Stimulated activated CD4-positive, alpha-beta T cell treated with anti-CD3 and anti-CD28 coated beads, Interleukin-15, amount 100 ng/mL, for 24 hours (primary cell): ENCODE results near the gene SLC45A1.

ENCODE experiments used
- DNase-seq: peaks from one replicate; pipeline ENCODE4 v3.0.0-alpha.2; 2020

The SLC45A1 gene

DNA sequence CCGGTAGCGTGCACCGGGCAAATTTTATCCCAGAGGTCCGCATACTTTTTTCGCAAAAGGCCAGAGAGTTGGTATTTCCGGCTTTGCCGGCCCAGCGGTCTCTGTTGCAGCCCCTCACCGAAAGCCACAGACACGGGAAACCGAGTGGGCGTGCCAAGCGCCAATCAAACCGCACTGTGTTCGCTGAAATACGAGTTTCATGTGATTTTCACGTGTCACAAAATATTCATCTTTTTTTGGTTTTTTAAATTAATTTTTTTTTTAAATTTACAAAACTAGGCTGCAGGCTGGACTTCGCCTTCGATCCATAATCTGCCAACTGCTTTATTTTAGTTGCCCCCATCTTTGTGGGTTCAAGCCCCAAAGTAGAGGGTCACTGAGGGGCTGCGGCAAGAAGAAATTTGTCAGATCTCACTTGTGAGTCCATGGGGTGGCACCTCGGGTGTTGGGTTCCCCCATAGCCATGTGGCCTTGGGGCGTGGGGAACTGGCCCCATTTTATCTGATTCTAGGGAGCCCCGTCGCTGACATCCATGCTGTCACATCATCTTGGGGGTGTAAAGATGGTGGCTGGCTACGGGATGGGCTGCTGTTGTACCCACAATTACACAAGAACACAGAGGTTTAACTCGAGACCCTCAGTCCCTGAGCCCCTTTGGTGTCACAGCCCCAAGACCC lies 20.8 kb downstream of the SLC45A1 start:
- no peak for DNase-seq

DNA sequence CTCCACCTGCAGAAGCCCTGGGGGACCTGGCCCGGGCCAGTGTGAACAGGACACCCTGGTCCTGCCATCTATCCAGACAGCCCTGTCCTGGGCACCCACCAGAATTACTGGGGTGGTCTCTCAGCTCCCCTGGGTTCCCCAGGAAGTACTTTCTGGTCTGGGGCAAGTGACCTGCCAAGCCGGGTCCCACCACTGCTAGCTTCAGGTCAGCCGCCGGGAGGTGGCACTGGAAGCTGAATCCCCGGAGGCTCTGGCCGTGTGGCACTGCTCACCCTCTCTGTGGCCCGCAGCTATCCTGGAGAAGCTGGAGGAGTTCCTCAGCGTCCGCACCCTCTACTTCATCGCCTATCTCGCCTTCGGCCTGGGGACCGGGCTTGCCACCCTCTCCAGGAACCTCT lies 21.3 kb downstream of the SLC45A1 start:
- no peak for DNase-seq

GRCh38 chr1:8340448-8340847 lies 22.5 kb downstream of the SLC45A1 start:
- DNase-seq, result no peak

DNA sequence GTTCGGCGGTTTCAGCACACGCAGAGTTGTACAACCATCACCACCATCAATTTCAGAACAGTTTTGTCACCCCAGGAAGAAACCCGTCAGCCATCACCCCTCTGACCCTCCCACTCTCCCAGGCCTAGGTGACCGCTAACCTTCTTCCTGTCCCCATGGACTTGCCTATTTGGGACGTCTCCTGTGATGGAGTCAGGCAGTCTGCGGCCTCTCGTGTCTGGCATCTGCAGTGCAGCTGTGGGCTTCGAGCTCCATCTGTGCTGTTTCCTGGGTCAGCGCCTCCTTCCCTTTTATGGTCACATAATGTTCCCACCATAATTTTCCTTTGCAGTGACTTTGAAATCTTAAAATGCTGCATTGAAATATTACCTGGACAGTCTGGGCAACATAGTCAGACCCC lies 24.4 kb downstream of the SLC45A1 start:
- no peak for DNase-seq

DNA sequence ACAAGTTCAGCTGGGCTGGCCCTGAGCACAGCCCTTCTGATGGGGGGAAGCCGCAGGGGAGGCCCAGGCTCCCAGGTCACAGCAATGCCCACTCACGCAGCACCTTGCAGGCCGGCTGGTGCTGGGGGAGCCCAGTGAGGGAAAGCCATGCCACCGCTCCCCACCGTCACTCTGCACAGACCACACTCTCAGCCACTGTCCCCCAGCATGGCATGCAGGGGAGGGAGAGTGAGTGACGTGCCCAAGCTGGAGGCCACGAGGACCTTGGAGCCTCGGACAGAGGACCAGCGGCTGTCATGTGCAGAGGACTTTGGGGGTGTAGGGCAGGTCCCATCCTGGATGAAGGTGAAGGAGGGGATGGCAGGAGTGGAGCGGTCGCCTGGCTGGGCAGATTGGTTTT lies 25.1 kb downstream of the SLC45A1 start:
- DNase-seq, result no peak

DNA sequence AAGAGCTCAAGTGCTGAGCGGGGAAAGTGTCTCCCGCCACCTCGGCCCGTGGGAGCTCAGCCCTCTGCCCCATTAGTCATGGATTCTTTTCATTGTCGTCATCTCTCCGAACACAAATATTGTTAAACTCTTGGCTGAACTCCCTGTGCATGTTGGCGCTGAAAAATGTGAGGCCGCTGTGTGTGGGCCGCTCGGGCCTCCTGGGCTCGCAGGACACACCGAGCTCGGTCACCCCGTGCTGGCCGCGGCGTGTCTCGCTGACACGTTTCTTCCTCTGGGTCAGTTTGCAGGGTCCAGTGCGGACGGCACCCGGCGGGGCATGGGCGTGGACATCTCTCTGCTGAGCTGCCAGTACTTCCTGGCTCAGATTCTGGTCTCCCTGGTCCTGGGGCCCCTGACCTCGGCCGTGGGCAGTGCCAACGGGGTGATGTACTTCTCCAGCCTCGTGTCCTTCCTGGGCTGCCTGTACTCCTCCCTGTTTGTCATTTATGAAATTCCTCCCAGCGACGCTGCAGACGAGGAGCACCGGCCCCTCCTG lies 25.6 kb downstream of the SLC45A1 start:
- no peak for DNase-seq

- no peak for DNase-seq
Observed at GRCh38 chr1:8344893-8345507, 27.1 kb downstream of the SLC45A1 start.

DNA sequence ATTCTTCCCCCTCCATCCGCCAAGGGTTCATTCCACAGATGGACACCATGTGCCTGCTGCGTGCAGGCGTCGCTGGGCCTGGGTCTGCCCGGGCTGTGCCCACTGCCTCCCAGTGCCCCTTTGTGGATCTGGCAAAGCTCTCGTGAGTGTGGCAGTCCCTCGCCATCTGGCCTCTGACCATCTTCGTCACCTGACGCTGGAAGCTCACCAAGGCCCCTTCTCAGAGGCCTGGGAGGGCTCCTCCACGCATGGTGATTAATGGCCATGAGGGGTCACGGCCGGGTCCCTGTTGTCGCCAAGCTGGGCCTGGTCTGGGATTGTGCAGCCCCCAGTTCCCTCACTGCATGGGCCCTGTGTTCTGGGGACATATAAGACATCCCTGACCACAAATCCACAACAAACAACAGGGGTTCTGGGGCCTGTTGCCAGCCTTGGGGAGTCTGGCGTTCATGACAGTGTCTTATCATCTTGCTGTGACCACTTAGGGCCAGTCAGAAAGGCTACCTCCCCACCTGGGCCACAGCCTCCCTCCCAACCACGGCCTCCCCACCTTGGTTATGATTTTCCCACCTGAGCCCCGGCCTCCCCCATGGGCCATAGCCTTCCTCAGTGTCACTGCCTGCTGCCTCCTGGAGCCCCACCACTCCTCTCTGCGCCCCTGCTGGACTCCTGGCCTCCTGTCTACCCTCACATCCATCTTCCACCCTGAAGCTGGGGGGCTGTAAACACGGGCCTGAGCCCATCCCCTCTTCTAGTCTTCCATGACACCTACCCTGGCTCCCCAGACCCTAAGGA lies 27.9 kb downstream of the SLC45A1 start:
- DNase-seq, result no peak

GRCh38 chr1:8347635-8348034 lies 29.7 kb downstream of the SLC45A1 start:
- DNase-seq, result no peak

DNA sequence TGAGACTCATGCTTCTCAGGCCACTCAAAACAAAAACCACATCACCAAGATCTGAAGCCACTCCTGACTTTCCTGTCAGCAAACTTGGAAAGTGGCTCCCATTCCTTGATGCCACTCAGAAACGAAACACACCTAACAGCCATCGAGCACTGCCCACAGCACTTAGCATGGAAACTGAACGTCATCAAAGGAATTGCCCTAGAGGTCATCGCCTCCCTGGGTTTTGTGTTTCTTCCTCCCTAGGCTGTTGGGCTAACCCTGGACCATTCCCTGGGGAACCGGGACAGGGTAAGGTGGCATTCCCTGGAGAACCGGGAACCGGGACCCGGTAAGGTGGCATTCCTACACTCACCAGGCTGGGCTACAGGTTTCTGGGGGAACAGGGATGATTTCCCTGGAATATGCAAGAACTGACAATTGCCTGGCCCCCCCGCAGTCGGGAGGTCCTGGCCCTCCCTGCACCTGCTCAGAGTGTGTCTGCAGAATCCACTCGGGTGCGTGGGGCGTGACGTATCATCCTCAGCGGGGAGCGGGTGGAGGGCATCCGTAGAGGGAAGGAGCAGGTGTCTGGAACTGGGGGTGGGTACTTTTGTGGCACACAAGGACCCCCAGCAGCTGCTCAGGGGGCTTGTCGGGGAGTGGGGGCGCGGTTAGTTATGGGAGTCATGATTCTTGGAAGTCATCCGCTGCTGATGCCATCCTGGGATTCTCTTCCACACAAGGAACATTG lies 30.3 kb downstream of the SLC45A1 start:
- DNase-seq, result no peak

DNA sequence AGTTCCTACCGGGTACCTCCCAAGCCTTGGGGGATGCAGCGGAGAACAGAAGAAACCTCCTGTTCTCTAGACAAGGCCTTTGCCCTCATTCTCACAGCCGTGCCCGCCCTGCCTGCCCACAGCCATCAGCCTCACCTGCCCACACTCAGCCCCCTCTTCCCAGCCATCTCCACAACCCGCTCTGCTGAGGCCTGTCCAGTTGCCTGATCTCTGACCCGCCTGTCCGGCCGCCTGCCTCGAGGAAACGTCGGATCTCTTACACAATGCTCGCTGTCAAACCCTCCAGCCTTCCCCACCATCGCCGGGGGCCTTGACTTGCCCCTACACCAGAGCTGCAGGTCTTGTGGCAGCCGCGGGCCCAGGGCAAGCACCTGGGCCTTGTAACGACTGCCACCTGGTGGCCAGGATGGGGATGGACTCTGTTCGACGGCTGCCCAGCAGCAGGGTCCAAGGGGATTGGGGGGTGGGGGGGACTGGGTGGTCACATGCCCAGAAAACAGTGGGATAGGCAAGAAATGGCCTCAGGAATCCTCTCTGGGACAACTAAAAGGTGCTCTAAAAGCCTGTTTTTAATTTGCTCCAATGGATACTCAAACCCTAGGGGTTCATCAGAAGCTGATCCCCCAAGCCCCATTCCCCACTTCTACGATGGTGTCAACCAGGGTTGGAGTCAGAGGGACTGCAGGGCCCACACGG lies 31.0 kb downstream of the SLC45A1 start:
- DNase-seq, result peak; percentile 76

- no peak for DNase-seq
Observed at GRCh38 chr1:8349473-8349865, 31.6 kb downstream of the SLC45A1 start.

DNA sequence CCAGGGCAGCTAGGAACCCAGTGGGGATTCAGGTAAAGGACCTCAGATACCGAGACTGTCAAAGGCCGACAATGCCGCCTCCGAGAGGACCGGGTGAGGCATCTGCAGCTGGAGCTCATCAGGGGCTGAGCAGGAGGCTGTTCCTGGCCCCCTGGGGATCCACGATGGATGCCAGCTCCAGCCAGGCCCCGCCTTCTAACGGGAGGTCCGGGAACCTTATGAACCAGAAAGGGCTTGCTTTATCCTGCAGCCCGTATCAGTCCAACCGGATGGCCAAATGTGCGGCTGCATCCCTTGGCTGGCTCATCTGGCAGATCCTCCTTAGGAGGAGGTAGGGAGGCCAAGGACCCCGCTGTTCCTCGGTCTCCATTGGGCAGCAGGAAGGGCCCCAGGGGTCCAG lies 32.0 kb downstream of the SLC45A1 start:
- DNase-seq, result no peak

- no peak for DNase-seq
Observed at GRCh38 chr1:8350914-8351684, 33.2 kb downstream of the SLC45A1 start.

GRCh38 chr1:8351693-8352470 lies 34.0 kb downstream of the SLC45A1 start:
- peak; percentile 32 for DNase-seq

- DNase-seq, result no peak
Observed at GRCh38 chr1:8352471-8352845, 34.5 kb downstream of the SLC45A1 start.

DNA sequence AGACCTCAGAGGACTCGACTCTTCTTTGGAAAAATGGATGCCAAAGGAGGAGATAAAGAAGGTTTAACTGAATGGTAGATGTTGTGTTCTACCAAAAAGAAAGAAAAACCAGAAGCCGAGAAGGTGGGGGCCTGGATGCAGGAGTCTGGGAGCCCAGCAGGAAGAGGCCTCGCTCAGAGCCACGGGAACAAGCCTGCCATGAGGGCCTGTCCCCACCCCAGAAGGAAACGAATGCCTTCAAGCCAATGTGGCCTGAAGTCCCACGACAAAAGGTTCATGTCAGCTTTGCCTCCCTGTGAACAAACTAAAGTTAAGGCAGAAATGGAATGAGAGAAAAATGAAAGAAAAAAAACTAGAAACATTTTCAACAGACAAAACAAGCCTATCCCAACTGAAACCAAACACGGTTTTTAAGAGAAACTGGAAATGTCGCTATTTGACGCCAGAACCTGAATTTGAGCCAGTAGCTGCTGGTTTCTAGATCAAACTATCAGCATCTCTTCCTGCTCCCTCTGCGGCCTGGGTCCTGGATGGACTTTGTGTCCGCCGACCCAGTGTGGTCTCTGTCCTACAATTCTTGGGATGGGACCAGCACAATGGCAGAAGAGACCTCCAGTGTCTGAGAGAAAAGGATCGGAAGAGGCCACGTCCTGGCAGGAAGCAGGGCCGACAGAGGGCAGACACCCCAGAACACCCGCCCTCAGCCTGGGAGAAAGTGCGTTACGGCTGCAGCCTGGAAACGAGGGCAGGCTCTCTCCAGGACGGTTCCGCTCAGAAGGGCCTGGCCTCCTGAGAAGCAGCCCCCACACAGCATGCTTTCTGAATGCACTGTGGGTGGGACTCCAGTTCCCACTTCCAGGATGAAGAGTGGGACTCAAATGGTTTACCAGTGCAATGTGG lies 35.2 kb downstream of the SLC45A1 start:
- DNase-seq, result no peak

DNA sequence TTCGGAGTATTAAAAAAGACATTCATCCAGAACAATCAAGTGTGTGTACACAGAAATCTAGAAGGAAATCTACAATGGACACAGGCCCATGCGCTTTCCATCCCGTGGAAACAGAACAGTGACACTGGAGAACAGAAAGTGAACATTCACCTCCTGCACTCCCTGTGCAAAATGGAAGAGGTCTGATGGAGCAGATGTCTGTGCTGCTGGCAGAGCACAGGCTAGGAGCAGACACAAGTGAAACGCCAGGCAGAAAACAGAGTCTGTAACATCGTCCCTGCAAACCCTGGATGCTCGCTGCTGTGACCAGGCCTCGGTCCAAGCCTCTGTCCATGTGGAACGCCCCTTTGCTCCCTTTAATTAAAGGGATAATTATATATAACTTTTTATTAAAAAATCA lies 36.1 kb downstream of the SLC45A1 start:
- DNase-seq, result no peak

DNA sequence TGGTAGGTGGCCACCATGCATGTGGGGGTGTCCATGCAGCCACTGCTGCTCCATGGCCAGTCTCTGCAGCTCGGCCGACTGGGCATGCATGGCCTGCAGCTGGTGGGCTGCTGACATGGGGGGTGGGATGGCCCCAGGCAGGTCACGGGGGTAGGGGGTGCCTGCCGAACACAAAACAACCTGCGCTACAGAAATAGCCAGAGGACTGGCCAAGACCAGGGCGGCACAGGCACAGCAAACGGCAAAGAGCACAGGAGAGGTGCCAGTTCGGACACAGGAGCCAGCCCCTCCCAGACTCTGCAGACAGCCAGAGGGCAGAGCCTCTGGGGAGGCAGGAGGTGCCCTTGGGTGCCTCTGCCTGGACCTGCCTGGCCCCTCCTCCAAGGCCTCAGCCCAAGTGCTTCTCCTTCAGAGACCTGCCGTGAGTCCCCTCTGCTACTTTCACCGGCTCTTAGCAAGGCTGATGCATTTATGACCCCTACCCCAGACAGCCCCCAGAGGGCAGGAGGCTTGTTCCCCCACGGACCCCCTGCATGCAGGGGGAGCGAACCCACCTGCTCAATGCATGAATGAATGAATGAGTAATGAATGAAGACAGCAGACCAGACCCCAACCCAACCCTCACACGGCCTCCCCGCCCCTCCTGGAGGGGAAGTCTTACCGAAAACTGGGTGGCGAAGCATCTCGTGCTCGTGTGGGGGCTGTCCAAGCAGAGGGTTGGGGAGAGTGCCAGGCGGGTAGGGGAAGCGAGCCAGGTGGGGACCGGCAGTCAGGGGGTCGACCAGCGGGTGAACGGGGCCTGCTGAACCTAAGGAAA lies 37.7 kb downstream of the SLC45A1 start:
- no peak for DNase-seq
